ENCODE measurements around the gene RPL34.

GRCh38 chr4:108649863-108650211 lies 29.5 kb downstream of the RPL34 start:
- TF ChIP-seq TCF7L2 (IDR thresholded peaks at IDR 0.05; ENCODE audit: low read depth, low read length) (no peak), CTCF (IDR thresholded peaks at IDR 0.05) (no peak), POLR2AphosphoS5 (IDR thresholded peaks at IDR 0.05; ENCODE audit: low read depth, low read length) (no peak), REST (IDR thresholded peaks at IDR 0.05; ENCODE audit: insufficient read depth in 1 of 2, low read depth in 2 of 2, low read length in 1 of 2) (no peak)

All from Panc1 (cell line).